Neural cell (in vitro differentiated cells): Measurements from ENCODE around the gene DEPDC1. TPM values are rescaled to one million over a fixed set of nuclear protein-coding genes. Genes with fewer than 3 reads are reported as not detected.

Experiments used
- H2AFZ ChIP-seq: fragments of 200-600, 300-800 bp; sonication (generic), shearing (Covaris generic); 2 replicates; pipeline ENCODE4 v1.6.0; 2014; ENCODE audit warnings: low read depth, mild to moderate bottlenecking, antibody characterized with exemption, low read length, moderate library complexity
- H3F3A ChIP-seq: fragments of 200-600 bp; shearing (Covaris generic); 2 replicates; pipeline ENCODE4 v1.6.1; 2016; ENCODE audit warnings: mild to moderate bottlenecking, moderate library complexity, mixed read lengths, antibody characterized with exemption, low read length; ENCODE audit not compliant: insufficient read depth, poor library complexity, severe bottlenecking
- H3K27ac ChIP-seq: fragments of 200-600, 300-800 bp; sonication (generic), shearing (Covaris generic); 2 replicates; pipeline ENCODE4 v1.5.1; 2014; ENCODE audit warnings: mild to moderate bottlenecking, low read length, moderate library complexity
- H3K27me3 ChIP-seq: fragments of 300-800, 200-600 bp; sonication (generic), shearing (Covaris generic); 2 replicates; pipeline ENCODE4 v1.6.0; 2014; ENCODE audit warnings: mild to moderate bottlenecking, low read depth, low read length, moderate library complexity; ENCODE audit not compliant: insufficient read depth
- H3K36me3 ChIP-seq: fragments of 300-800, 200-600 bp; sonication (generic), shearing (Covaris generic); 2 replicates; pipeline ENCODE4 v1.5.1; 2014; ENCODE audit warnings: mild to moderate bottlenecking, antibody characterized with exemption, low read length, moderate library complexity; ENCODE audit not compliant: insufficient read depth
- H3K4me2 ChIP-seq: fragments of 300-800, 200-600 bp; sonication (generic), shearing (Covaris generic); 2 replicates; pipeline ENCODE4 v1.6.0; 2014; ENCODE audit warnings: mild to moderate bottlenecking, low read length
- H3K4me3 ChIP-seq: fragments of 300-800, 200-600 bp; sonication (generic), shearing (Covaris generic); 2 replicates; pipeline ENCODE4 v1.5.1; 2014; ENCODE audit warnings: mild to moderate bottlenecking, low read length, moderate library complexity
- H3K79me2 ChIP-seq: fragments of 200-600 bp; shearing (Covaris generic); replicated peaks from 2 replicates; pipeline ENCODE4 v1.6.0; 2014; ENCODE audit warnings: mild to moderate bottlenecking, low read length, moderate library complexity; ENCODE audit not compliant: insufficient read depth
- H3K9ac ChIP-seq: fragments of 300-800, 200-600 bp; sonication (generic), shearing (Covaris generic); 2 replicates; pipeline ENCODE4 v1.6.1; 2016; ENCODE audit warnings: mild to moderate bottlenecking, low read length, mixed read lengths
- H3K9me2 ChIP-seq: fragments of 200-600 bp; shearing (Covaris generic); 2 replicates; pipeline ENCODE4 v1.6.1; 2016; ENCODE audit warnings: mild to moderate bottlenecking, low read length, mixed read lengths; ENCODE audit not compliant: insufficient read depth
- H3K9me3 ChIP-seq: fragments of 200-600, 300-800 bp; sonication (generic), shearing (Covaris generic); 2 replicates; pipeline ENCODE4 v1.6.1; 2016; ENCODE audit warnings: mild to moderate bottlenecking, mixed run types, low read length, moderate library complexity, mixed read lengths
- H4K20me1 ChIP-seq: fragments of 200-600 bp; shearing (Covaris generic); 2 replicates; pipeline ENCODE4 v1.6.1; 2016; ENCODE audit warnings: mild to moderate bottlenecking, mixed run types; ENCODE audit not compliant: insufficient read depth
- CTCF ChIP-seq: fragments of 450-650 bp; IDR thresholded peaks from 2 replicates; pipeline ENCODE4 v1.5.1; 2014; ENCODE audit warnings: antibody characterized with exemption, mild to moderate bottlenecking, moderate library complexity; ENCODE audit not compliant: poor library complexity, severe bottlenecking
- EP300 ChIP-seq: fragments of 450-650 bp; conservative IDR thresholded peaks from 2 replicates; pipeline ENCODE4 v1.6.1; 2014; ENCODE audit warnings: antibody characterized with exemption, mild to moderate bottlenecking, moderate library complexity; ENCODE audit not compliant: poor library complexity, severe bottlenecking
- EZH2 ChIP-seq: fragments of 200-600, 300-800 bp; shearing (Covaris generic), sonication (generic); IDR thresholded peaks from 2 replicates; pipeline ENCODE4 v1.6.1; 2014; ENCODE audit warnings: antibody characterized with exemption, low read length, borderline replicate concordance, mild to moderate bottlenecking; ENCODE audit not compliant: insufficient read depth, poor library complexity, severe bottlenecking
- MXI1 ChIP-seq: fragments of 450-650 bp; conservative IDR thresholded peaks from 2 replicates; pipeline ENCODE4 v1.6.1; 2014; ENCODE audit warnings: antibody characterized with exemption, mild to moderate bottlenecking; ENCODE audit not compliant: poor library complexity, severe bottlenecking
- POLR2AphosphoS5 ChIP-seq: IDR thresholded peaks from 2 replicates; pipeline ENCODE4 v1.6.1; 2012
- RAD21 ChIP-seq: fragments of 450-650 bp; conservative IDR thresholded peaks from 2 replicates; pipeline ENCODE4 v1.6.1; 2014; ENCODE audit warnings: antibody characterized with exemption, mild to moderate bottlenecking, moderate library complexity
- SMC3 ChIP-seq: fragments of 450-650 bp; conservative IDR thresholded peaks from 2 replicates; pipeline ENCODE4 v1.6.1; 2014; ENCODE audit warnings: antibody characterized with exemption, mild to moderate bottlenecking, moderate library complexity; ENCODE audit not compliant: poor library complexity
- TAF1 ChIP-seq: IDR thresholded peaks from 2 replicates; pipeline ENCODE4 v1.6.1; 2012; ENCODE audit warnings: low read depth
- polyA plus RNA-seq: library from polyadenylated mRNA; depleted of rRNA; stranded (reverse); fragments of >200 nt; gene quantifications from 2 replicates; pipeline ENCODE4 v1.2.3, GENCODE V29; 2014
- TF ChIP-seq, protein P1 (sequence below): IDR thresholded peaks from 2 replicates; pipeline ENCODE4 v1.6.1; 2012; ENCODE audit warnings: borderline replicate concordance

The DEPDC1 gene
- polyA plus RNA-seq, 1 donor from 2014 or later: 0.84 TPM

GRCh38 chr1:68542586-68542985, 45.7 kb upstream of the DEPDC1 start:
- Histone ChIP-seq H3K9me2 (no peaks in the 10 kb centered on the region), H3K79me2 (no peaks in the 10 kb centered on the region), H4K20me1 (no peaks in the 10 kb centered on the region), H3K27ac (no peak overlapping the region), H3K27me3 (no peaks in the 10 kb centered on the region), H3K4me2 (no peak overlapping the region), H3K4me3 (no peak overlapping the region), H3F3A (no peaks in the 10 kb centered on the region), H2AFZ (no peak overlapping the region), H3K36me3 (no peaks in the 10 kb centered on the region), H3K9me3 (no peaks in the 10 kb centered on the region), H3K9ac (no peak overlapping the region)
- no peak for TF ChIP-seq SMC3
- TF ChIP-seq MXI1: no peak
- TF ChIP-seq TAF1: no peak
- no peak for TF ChIP-seq EP300
- TF ChIP-seq EZH2: no peak
- TF ChIP-seq CTCF: no peak
- TF ChIP-seq RAD21: no peak
- TF ChIP-seq, protein P1, sequence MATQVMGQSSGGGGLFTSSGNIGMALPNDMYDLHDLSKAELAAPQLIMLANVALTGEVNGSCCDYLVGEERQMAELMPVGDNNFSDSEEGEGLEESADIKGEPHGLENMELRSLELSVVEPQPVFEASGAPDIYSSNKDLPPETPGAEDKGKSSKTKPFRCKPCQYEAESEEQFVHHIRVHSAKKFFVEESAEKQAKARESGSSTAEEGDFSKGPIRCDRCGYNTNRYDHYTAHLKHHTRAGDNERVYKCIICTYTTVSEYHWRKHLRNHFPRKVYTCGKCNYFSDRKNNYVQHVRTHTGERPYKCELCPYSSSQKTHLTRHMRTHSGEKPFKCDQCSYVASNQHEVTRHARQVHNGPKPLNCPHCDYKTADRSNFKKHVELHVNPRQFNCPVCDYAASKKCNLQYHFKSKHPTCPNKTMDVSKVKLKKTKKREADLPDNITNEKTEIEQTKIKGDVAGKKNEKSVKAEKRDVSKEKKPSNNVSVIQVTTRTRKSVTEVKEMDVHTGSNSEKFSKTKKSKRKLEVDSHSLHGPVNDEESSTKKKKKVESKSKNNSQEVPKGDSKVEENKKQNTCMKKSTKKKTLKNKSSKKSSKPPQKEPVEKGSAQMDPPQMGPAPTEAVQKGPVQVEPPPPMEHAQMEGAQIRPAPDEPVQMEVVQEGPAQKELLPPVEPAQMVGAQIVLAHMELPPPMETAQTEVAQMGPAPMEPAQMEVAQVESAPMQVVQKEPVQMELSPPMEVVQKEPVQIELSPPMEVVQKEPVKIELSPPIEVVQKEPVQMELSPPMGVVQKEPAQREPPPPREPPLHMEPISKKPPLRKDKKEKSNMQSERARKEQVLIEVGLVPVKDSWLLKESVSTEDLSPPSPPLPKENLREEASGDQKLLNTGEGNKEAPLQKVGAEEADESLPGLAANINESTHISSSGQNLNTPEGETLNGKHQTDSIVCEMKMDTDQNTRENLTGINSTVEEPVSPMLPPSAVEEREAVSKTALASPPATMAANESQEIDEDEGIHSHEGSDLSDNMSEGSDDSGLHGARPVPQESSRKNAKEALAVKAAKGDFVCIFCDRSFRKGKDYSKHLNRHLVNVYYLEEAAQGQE: no peak
- no peak for TF ChIP-seq POLR2AphosphoS5

GRCh38 chr1:68538941-68539340, 42.1 kb upstream of the DEPDC1 start:
- no peak overlapping the region for H3K4me2 ChIP-seq
- H3F3A ChIP-seq: no peaks in the 10 kb centered on the region
- no peak overlapping the region for H2AFZ ChIP-seq
- H3K9me3 ChIP-seq: no peaks in the 10 kb centered on the region
- no peaks in the 10 kb centered on the region for H3K36me3 ChIP-seq
- no peaks in the 10 kb centered on the region for H4K20me1 ChIP-seq
- no peaks in the 10 kb centered on the region for H3K27me3 ChIP-seq
- H3K27ac ChIP-seq: peak overlapping the region; percentile 1
- H3K9ac ChIP-seq: no peak overlapping the region
- no peaks in the 10 kb centered on the region for H3K9me2 ChIP-seq
- no peaks in the 10 kb centered on the region for H3K79me2 ChIP-seq
- no peak overlapping the region for H3K4me3 ChIP-seq
- TF ChIP-seq EZH2: no peak
- no peak for TF ChIP-seq MXI1
- TF ChIP-seq, protein P1: peak; percentile 47
- no peak for TF ChIP-seq CTCF
- no peak for TF ChIP-seq TAF1
- no peak for TF ChIP-seq POLR2AphosphoS5
- no peak for TF ChIP-seq SMC3
- TF ChIP-seq RAD21: no peak
- TF ChIP-seq EP300: no peak
